ENCODE data around the gene PLSCR4. TPM values are rescaled to one million over a fixed set of nuclear protein-coding genes. Genes with fewer than 3 reads are reported as not detected.

PLSCR4 gene
- total and polyA plus RNA-seq, 2 of the 8 experiments (the other 6 are each of a cell fraction or from before 2014, with no cell fraction given) = 1.8 to 2.9 TPM

- FAIRE-seq = no peak
Measured at GRCh38 chr3:146227486-146227885, 23.4 kb downstream of the PLSCR4 start.

More at GRCh38 chr3:146227486-146227885, 23.4 kb downstream of the PLSCR4 start:
- no peak overlapping the region for H4K91ac ChIP-seq (replicated peaks; ENCODE audit: insufficient read length, low read length)
- POLR2A ChIA-PET (ENCODE audit: partially characterized antibody) = no interaction called here
- H3K23me2 ChIP-seq (ENCODE audit: low read depth, low read length) = peaks cover 3% of the 10 kb centered on the region; the same call in 1 of the 2 replicates
- no peaks in the 10 kb centered on the region for H3K79me1 ChIP-seq (ENCODE audit: low read depth, low read length)
- H2BK15ac ChIP-seq (ENCODE audit: low read length) = no peak overlapping the region
- H4K8ac ChIP-seq (ENCODE audit: extremely low read depth, insufficient read depth, low read length) = no peak overlapping the region
- no peak overlapping the region for H3K56ac ChIP-seq (replicated peaks; ENCODE audit: insufficient read length, low read depth, low read length)
- no peak overlapping the region for H3K9ac ChIP-seq (replicated peaks in 1 of 4; ENCODE audit: extremely low read depth in 1 of 4, low read depth in 3 of 4, low read length in 3 of 4)
- no peaks in the 10 kb centered on the region for H4K20me1 ChIP-seq (replicated peaks in 1 of 2; ENCODE audit: control insufficient read depth in 1 of 2, insufficient read depth in 2 of 2, low read length in 2 of 2)
- no peak overlapping the region for H2BK120ac ChIP-seq (replicated peaks; ENCODE audit: low read depth, low read length)
- no peak overlapping the region for H3K14ac ChIP-seq (ENCODE audit: insufficient read length)
- CTCF ChIA-PET (ENCODE audit: partially characterized antibody) = interaction anchor here (0.8 to 1.6 kb wide), 5 partner anchors 9 to 354 kb away, joined by 3 to 9 read pairs (median 5); no protein-coding TSS in a partner anchor
- H2AFZ ChIP-seq (ENCODE audit: low read length) = 0 out of 2 replicates have a peak overlapping the region, but pooled peaks have one; percentile 3
- H3K23ac ChIP-seq (ENCODE audit: insufficient read length) = no peak overlapping the region
- H2BK5ac ChIP-seq (ENCODE audit: low read depth, low read length) = no peak overlapping the region
- peaks cover 0 to 4% of the 10 kb centered on the region in 2 experiments; a peak in 1 of 4 replicates for H3K9me3 ChIP-seq (ENCODE audit: insufficient read depth in 2 of 2, low read depth in 1 of 2, low read length in 1 of 2)
- TF ChIP-seq CBX8 (IDR thresholded peaks at IDR 0.05; ENCODE audit: borderline replicate concordance, low read depth, low read length) = no peak
- TF ChIP-seq ZNF274 (IDR thresholded peaks at IDR 0.05; ENCODE audit: borderline replicate concordance, extremely low read depth, low read length) = no peak
- no peak for TF ChIP-seq SIRT6 (IDR thresholded peaks at IDR 0.05; ENCODE audit: low read length)
- TF ChIP-seq BACH1 (IDR thresholded peaks at IDR 0.05; ENCODE audit: low read length) = no peak
- no peak for TF ChIP-seq CHD1 (IDR thresholded peaks at IDR 0.05; ENCODE audit: low read depth, low read length)
- TF ChIP-seq BRCA1 (IDR thresholded peaks at IDR 0.05; ENCODE audit: low read depth, low read length) = no peak
- TF ChIP-seq TEAD4 (IDR thresholded peaks at IDR 0.05; ENCODE audit: low read depth, low read length) = no peak
- TF ChIP-seq HDAC2 (IDR thresholded peaks at IDR 0.05; ENCODE audit: borderline replicate concordance in 1 of 2, low read depth in 2 of 2, low read length in 2 of 2) = no peak
- no peak for TF ChIP-seq E2F6 (IDR thresholded peaks at IDR 0.05)
- TF ChIP-seq RAD21 (IDR thresholded peaks at IDR 0.05 in 1 of 2, conservative IDR thresholded peaks at IDR 0.05 in 1 of 2; ENCODE audit: low read depth in 2 of 2, low read length in 2 of 2) = no peak
- no peak for TF ChIP-seq SAP30 (IDR thresholded peaks at IDR 0.05; ENCODE audit: insufficient read depth, insufficient replicate concordance, low read length)
- no peak for TF ChIP-seq GTF2F1 (IDR thresholded peaks at IDR 0.05; ENCODE audit: borderline replicate concordance, low read depth, low read length)
- H3K79me2 ChIP-seq (ENCODE audit: control insufficient read depth in 1 of 2, insufficient read depth in 2 of 2, low read length in 2 of 2) = no peaks in the 10 kb centered on the region
- H3K36me3 ChIP-seq (ENCODE audit: control insufficient read depth in 2 of 4, insufficient read depth in 4 of 4, low read length in 3 of 4) = no peaks in the 10 kb centered on the region
- no peak overlapping the region for H3K27ac ChIP-seq (ENCODE audit: low read depth, low read length)
- no peak overlapping the region for H4K5ac ChIP-seq (ENCODE audit: insufficient read length, low read depth, low read length)
- H3K27me3 ChIP-seq (replicated peaks in 1 of 4; ENCODE audit: control insufficient read depth in 3 of 4, extremely low read depth in 1 of 4, insufficient read depth in 3 of 4, low read length in 3 of 4) = no peaks in the 10 kb centered on the region
- no peak overlapping the region for H3K18ac ChIP-seq (ENCODE audit: extremely low read depth, low read length)
- H2BK12ac ChIP-seq (ENCODE audit: low read depth, low read length) = no peak overlapping the region
- WGBS, 2 experiments (ENCODE audit: extremely low coverage in 1 of 2, insufficient coverage in 1 of 2, insufficient read length in 1 of 2, insufficient replicate concordance in 2 of 2, low coverage in 1 of 2, low lambda C conversion rate in 2 of 2, missing lambda C conversion rate in 1 of 2) = 100% methylated on average over 1 of the region's 1 CpG; no CpG with 5 or more reads in 1 of the 2 experiments
- no peak overlapping the region for H3K4me3 ChIP-seq (ENCODE audit: extremely low read depth in 1 of 4, insufficient read depth in 2 of 4, low read depth in 3 of 4, low read length in 4 of 4)
- no peak overlapping the region for H3K4me2 ChIP-seq (ENCODE audit: insufficient read depth in 1 of 2, low read depth in 2 of 2, low read length in 2 of 2)
- no peak overlapping the region for H3K4ac ChIP-seq (replicated peaks; ENCODE audit: insufficient read length, low read depth, low read length)
- H3K4me1 ChIP-seq (replicated peaks in 1 of 4; ENCODE audit: control insufficient read depth in 3 of 4, insufficient read depth in 4 of 4, low read length in 3 of 4) = no peaks in the 10 kb centered on the region
- no peak for DNase-seq (ENCODE audit: low read depth in 1 of 2, low spot score in 2 of 2)
- no peak overlapping the region for H2AK5ac ChIP-seq (ENCODE audit: low read depth, low read length)
- H2BK20ac ChIP-seq (ENCODE audit: low read length) = no peak overlapping the region
